SK-N-MC (cell line): ENCODE data around the gene LCOR.

ENCODE experiments used
- EZH2 ChIP-seq: fragments of 200-600 bp; sonication (generic); IDR thresholded peaks from one replicate; pipeline ENCODE4 v1.6.1; 2017; ENCODE audit warnings: antibody characterized with exemption
- FOXP2 ChIP-seq: optimal IDR thresholded peaks from 2 replicates; pipeline ENCODE3; 2011; ENCODE audit warnings: mild to moderate bottlenecking, moderate library complexity; ENCODE audit not compliant: insufficient read depth; ENCODE audit errors: extremely low read length, control extremely low read depth
- POLR2AphosphoS5 ChIP-seq: IDR thresholded peaks from 2 replicates; pipeline ENCODE4 v1.6.1; 2012; ENCODE audit warnings: mild to moderate bottlenecking, low read depth, low read length, borderline replicate concordance

GRCh38 chr10:96858038-96858705, 26.1 kb downstream of the LCOR start:
- TF ChIP-seq POLR2AphosphoS5 (no peak), EZH2 (no peak), FOXP2 (no peak)
